Measurements from ENCODE around the gene APCDD1L.

Gene APCDD1L

DNA sequence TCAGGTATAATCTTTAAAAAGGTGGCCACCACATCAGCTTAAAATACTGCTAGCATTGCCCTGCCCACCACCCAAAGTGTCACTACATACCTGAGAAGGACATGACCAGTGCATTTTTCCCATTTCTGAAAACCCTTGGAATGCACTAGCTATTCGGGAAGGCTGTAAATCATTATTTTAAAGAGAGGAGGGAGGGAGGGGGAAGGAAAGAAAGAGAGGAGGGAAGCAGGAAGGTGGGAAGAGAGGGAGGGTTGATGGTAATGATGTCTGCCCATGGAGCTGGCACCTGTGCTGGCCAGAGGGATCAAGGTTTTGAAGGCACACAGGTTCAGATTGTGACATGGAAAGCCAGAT, 93.7 kb downstream of the APCDD1L start:
- Histone ChIP-seq H3K36me3 (ENCODE audit: low read length) (peaks cover 4% of the 10 kb centered on the region; the same call in 1 of the 2 replicates), H3F3A (ENCODE audit: insufficient read depth) (no peaks in the 10 kb centered on the region), H3K27ac (ENCODE audit: low read depth, low read length) (no peak overlapping the region), H3K9me2 (replicated peaks; ENCODE audit: insufficient read depth, low read length) (no peaks in the 10 kb centered on the region), H3K4me3 (ENCODE audit: insufficient read depth, low read length, poor library complexity, severe bottlenecking) (no peak overlapping the region), H3K4me2 (ENCODE audit: low read depth, low read length, poor library complexity, severe bottlenecking) (no peak overlapping the region), H3K9me3 (ENCODE audit: insufficient read depth, low read length) (no peaks in the 10 kb centered on the region), H2AFZ (ENCODE audit: low read depth, low read length, severe bottlenecking) (no peak overlapping the region), H3K79me2 (ENCODE audit: insufficient read depth, low read length) (peaks cover 68% of the 10 kb centered on the region), H4K20me1 (ENCODE audit: low read depth, low read length) (peaks cover 8% of the 10 kb centered on the region; the same call in 1 of the 2 replicates), H3K9ac (ENCODE audit: low read length) (no peak overlapping the region), H3K27me3 (ENCODE audit: low read length) (no peaks in the 10 kb centered on the region)
- TF ChIP-seq EZH2phosphoT487 (conservative IDR thresholded peaks at IDR 0.05; ENCODE audit: low read length) (no peak), CTCF (IDR thresholded peaks at IDR 0.05; ENCODE audit: insufficient read depth, low read length, poor library complexity, severe bottlenecking) (no peak)

DNA sequence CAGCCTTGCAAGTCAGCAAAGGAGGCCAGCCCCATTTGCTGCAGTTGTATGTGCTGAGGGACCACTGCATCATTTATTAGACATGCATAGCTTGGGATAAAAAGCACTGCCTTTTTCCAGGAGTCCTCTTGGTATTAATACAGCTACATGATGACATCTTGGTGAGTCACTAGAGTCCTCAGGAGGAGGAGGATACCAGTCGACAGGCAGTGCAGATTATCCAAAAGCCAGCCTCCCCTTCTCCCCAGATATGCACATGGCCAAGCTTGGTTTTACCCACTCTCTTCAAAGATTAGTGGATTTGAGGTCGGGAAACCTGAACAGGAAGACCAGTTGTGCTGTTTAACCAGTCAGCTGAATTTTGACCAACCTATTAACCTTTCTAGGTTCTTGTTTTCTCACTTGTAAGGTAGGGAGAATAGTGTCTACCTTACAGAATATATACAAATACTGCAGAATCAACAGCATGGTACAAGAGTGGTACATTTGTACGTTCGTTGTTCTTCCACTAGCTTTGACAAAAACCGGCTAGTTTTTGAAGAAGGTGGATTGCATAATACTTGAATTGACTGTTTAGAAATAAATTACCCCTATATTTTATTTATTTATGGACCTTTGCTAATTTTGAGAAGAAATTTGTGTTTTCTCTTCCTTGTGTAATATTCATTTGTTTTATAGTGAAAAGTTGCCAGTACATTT, 94.3 kb downstream of the APCDD1L start:
- Histone ChIP-seq H3K4me3 (ENCODE audit: insufficient read depth, low read length, poor library complexity, severe bottlenecking) (no peak overlapping the region), H3K27ac (ENCODE audit: low read depth, low read length) (no peak overlapping the region), H3K36me3 (ENCODE audit: low read length) (peaks cover 4% of the 10 kb centered on the region; the same call in 1 of the 2 replicates), H2AFZ (ENCODE audit: low read depth, low read length, severe bottlenecking) (no peak overlapping the region), H3K27me3 (ENCODE audit: low read length) (no peaks in the 10 kb centered on the region), H3K9me2 (replicated peaks; ENCODE audit: insufficient read depth, low read length) (no peaks in the 10 kb centered on the region), H3K79me2 (ENCODE audit: insufficient read depth, low read length) (peaks cover 70% of the 10 kb centered on the region), H3F3A (ENCODE audit: insufficient read depth) (no peaks in the 10 kb centered on the region), H3K9ac (ENCODE audit: low read length) (no peak overlapping the region), H3K9me3 (ENCODE audit: insufficient read depth, low read length) (no peaks in the 10 kb centered on the region), H3K4me2 (ENCODE audit: low read depth, low read length, poor library complexity, severe bottlenecking) (no peak overlapping the region), H4K20me1 (ENCODE audit: low read depth, low read length) (peaks cover 12% of the 10 kb centered on the region; the same call in 1 of the 2 replicates)
- TF ChIP-seq CTCF (IDR thresholded peaks at IDR 0.05; ENCODE audit: insufficient read depth, low read length, poor library complexity, severe bottlenecking), result no peak
- TF ChIP-seq EZH2phosphoT487 (conservative IDR thresholded peaks at IDR 0.05; ENCODE audit: low read length), result no peak

- Histone ChIP-seq H4K20me1 (ENCODE audit: low read depth, low read length) (peaks cover 19% of the 10 kb centered on the region), H3F3A (ENCODE audit: insufficient read depth) (0 out of 2 replicates have a peak, but pooled peaks cover 5% of the 10 kb centered on the region), H3K9me2 (replicated peaks; ENCODE audit: insufficient read depth, low read length) (no peaks in the 10 kb centered on the region), H3K9me3 (ENCODE audit: insufficient read depth, low read length) (no peaks in the 10 kb centered on the region), H3K36me3 (ENCODE audit: low read length) (peaks cover 10% of the 10 kb centered on the region; the same call in 1 of the 2 replicates), H2AFZ (ENCODE audit: low read depth, low read length, severe bottlenecking) (no peak overlapping the region), H3K4me3 (ENCODE audit: insufficient read depth, low read length, poor library complexity, severe bottlenecking) (no peak overlapping the region), H3K79me2 (ENCODE audit: insufficient read depth, low read length) (peaks cover 65% of the 10 kb centered on the region), H3K27ac (ENCODE audit: low read depth, low read length) (no peak overlapping the region), H3K27me3 (ENCODE audit: low read length) (no peaks in the 10 kb centered on the region), H3K4me2 (ENCODE audit: low read depth, low read length, poor library complexity, severe bottlenecking) (no peak overlapping the region), H3K9ac (ENCODE audit: low read length) (no peak overlapping the region)
- TF ChIP-seq EZH2phosphoT487 (conservative IDR thresholded peaks at IDR 0.05; ENCODE audit: low read length) (no peak), CTCF (IDR thresholded peaks at IDR 0.05; ENCODE audit: insufficient read depth, low read length, poor library complexity, severe bottlenecking) (no peak)
Observed at GRCh38 chr20:58418949-58419748, 96.0 kb downstream of the APCDD1L start.
